Measurements from ENCODE around the gene ACAN. TPM values are rescaled to one million over a fixed set of nuclear protein-coding genes. Genes with fewer than 3 reads are reported as not detected.

ACAN gene
- total and polyA plus RNA-seq, 9 of the 15 experiments (the other 6 are each of a cell fraction or from before 2014, with no cell fraction given): not detected

DNA sequence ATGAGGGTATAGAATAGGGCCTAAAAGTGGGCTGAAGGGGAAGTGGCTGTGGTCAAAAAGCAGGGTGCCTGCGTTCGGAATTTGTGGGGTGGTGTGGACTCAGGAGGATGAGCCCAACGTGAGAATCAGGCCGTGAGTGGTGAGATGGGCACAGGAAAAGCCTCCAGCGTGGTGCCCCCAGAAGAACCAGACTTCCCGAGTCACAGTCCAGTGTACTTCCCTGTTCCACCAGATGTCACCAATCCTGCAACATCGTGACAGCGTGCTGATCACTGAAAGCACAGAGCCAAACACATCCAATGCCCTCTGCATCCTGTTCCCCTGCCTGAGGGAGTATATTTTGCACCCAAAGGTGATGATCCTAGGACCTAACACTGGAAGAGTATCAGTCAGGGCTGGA lies 20.8 kb upstream of the ACAN start:
- Histone ChIP-seq H3K4me1 (replicated peaks in 1 of 2; ENCODE audit: control insufficient read depth in 2 of 2, insufficient read depth in 2 of 2, low read length in 2 of 2) (no peaks in the 10 kb centered on the region), H2AFZ (ENCODE audit: low read depth, low read length) (no peak overlapping the region), H3K27ac (ENCODE audit: extremely low read depth, low read depth, low read length) (no peak overlapping the region), H3K36me3 (ENCODE audit: control insufficient read depth, insufficient read depth, low read length) (no peaks in the 10 kb centered on the region), H3K4me3 (no peak overlapping the region), H3K4me2 (ENCODE audit: insufficient read depth, low read length) (no peak overlapping the region), H3K9me1 (ENCODE audit: control insufficient read depth, insufficient read depth, low read length) (no peaks in the 10 kb centered on the region), H3K9ac (ENCODE audit: insufficient read depth in 1 of 2, low read depth in 2 of 2, low read length in 2 of 2) (no peak overlapping the region), H3K27me3 (ENCODE audit: control insufficient read depth in 2 of 2, insufficient read depth in 2 of 2, low read length in 2 of 2) (peaks cover 9 to 17% of the 10 kb centered on the region in 2 experiments; a peak in 4 of 5 replicates), H3K79me2 (ENCODE audit: control insufficient read depth, insufficient read depth, low read length) (no peaks in the 10 kb centered on the region), H4K20me1 (replicated peaks; ENCODE audit: control insufficient read depth, insufficient read depth, low read length) (no peaks in the 10 kb centered on the region), H3K9me3 (replicated peaks; ENCODE audit: control insufficient read depth, insufficient read depth, low read depth, low read length) (no peaks in the 10 kb centered on the region)
- no TSS peak for BruUV-seq (replicated peaks)
- ChIA-PET CTCF (ENCODE audit: low intra/inter-chr PET ratio) (no interaction called here), POLR2A (no interaction called here)
- in situ Hi-C loops (cut with MboI) (no loop called here), intact Hi-C loops (cut with micrococcal nuclease) (no loop called here)
- FAIRE-seq: no peak
- no peak for ATAC-seq
- TF ChIP-seq NR2C1 (IDR thresholded peaks at IDR 0.05) (no peak), NR2C1 (tag; IDR thresholded peaks at IDR 0.05) (no peak), KAT8 (IDR thresholded peaks at IDR 0.05; ENCODE audit: low read depth) (no peak)
- WGBS (ENCODE audit: insufficient coverage, low coverage, missing lambda C conversion rate): 0% methylated on average over 8 of the region's 8 CpGs
- DNase-seq (ENCODE audit: extremely low read depth in 1 of 4, low spot score in 3 of 4): no peak

DNA sequence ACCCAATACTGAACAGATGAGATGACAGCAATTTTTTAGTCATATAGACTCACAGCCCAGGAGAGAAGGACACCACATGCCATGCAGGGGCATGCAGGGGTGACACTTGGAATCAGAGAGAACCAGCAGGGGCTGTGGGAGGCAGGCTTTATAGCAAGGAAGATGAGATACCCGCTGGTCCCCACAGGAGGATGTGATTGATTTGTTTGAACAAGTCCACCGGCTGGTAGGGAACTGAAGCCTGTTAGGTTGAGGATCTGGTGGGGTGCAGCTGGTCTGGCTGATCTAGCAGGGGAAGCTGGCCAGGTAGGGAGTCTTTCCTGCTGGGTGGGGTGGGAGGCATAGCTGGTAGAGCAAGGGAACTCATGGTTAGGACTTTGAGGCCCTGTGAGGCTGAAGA lies 18.0 kb upstream of the ACAN start:
- H3K4me1 ChIP-seq (replicated peaks in 1 of 2; ENCODE audit: control insufficient read depth in 2 of 2, insufficient read depth in 2 of 2, low read length in 2 of 2): no peaks in the 10 kb centered on the region
- FAIRE-seq (no peak), DNase-seq (ENCODE audit: extremely low read depth in 1 of 4, low spot score in 3 of 4) (no peak), ATAC-seq (no peak)
- H3K4me2 ChIP-seq (ENCODE audit: insufficient read depth, low read length): no peak overlapping the region
- no peak overlapping the region for H2AFZ ChIP-seq (ENCODE audit: low read depth, low read length)
- H3K9me1 ChIP-seq (ENCODE audit: control insufficient read depth, insufficient read depth, low read length): no peaks in the 10 kb centered on the region
- TF ChIP-seq TRIM28 (IDR thresholded peaks at IDR 0.05) (no peak), NFE2L1 (tag; IDR thresholded peaks at IDR 0.05; ENCODE audit: borderline replicate concordance, low read depth) (no peak), EP300 (IDR thresholded peaks at IDR 0.05; ENCODE audit: low read length) (no peak), HNRNPH1 (optimal IDR thresholded peaks at IDR 0.05; ENCODE audit: low read depth, low read length) (no peak)
- TF ChIP-seq, protein P1, sequence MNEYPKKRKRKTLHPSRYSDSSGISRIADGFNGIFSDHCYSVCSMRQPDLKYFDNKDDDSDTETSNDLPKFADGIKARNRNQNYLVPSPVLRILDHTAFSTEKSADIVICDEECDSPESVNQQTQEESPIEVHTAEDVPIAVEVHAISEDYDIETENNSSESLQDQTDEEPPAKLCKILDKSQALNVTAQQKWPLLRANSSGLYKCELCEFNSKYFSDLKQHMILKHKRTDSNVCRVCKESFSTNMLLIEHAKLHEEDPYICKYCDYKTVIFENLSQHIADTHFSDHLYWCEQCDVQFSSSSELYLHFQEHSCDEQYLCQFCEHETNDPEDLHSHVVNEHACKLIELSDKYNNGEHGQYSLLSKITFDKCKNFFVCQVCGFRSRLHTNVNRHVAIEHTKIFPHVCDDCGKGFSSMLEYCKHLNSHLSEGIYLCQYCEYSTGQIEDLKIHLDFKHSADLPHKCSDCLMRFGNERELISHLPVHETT (CRISPR knock-in tag; conservative IDR thresholded peaks at IDR 0.05 in 1 of 2, IDR thresholded peaks at IDR 0.05 in 1 of 2): no peak
- TF ChIP-seq, protein P2, sequence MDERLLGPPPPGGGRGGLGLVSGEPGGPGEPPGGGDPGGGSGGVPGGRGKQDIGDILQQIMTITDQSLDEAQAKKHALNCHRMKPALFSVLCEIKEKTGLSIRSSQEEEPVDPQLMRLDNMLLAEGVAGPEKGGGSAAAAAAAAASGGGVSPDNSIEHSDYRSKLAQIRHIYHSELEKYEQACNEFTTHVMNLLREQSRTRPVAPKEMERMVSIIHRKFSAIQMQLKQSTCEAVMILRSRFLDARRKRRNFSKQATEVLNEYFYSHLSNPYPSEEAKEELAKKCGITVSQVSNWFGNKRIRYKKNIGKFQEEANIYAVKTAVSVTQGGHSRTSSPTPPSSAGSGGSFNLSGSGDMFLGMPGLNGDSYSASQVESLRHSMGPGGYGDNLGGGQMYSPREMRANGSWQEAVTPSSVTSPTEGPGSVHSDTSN (CRISPR knock-in tag; IDR thresholded peaks at IDR 0.05; ENCODE audit: low read depth): no peak
- TF ChIP-seq, protein P2 (tag; conservative IDR thresholded peaks at IDR 0.05; ENCODE audit: low read depth): no peak
- BruUV-seq (replicated peaks): no TSS peak
- H3K36me3 ChIP-seq (ENCODE audit: control insufficient read depth, insufficient read depth, low read length): no peaks in the 10 kb centered on the region
- ChIA-PET CTCF (ENCODE audit: low intra/inter-chr PET ratio) (no interaction called here), POLR2A (no interaction called here)
- peaks cover 9 to 22% of the 10 kb centered on the region in 2 experiments; a peak in 4 of 5 replicates for H3K27me3 ChIP-seq (ENCODE audit: control insufficient read depth in 2 of 2, insufficient read depth in 2 of 2, low read length in 2 of 2)
- no peak overlapping the region for H3K4me3 ChIP-seq
- no peaks in the 10 kb centered on the region for H3K9me3 ChIP-seq (replicated peaks; ENCODE audit: control insufficient read depth, insufficient read depth, low read depth, low read length)
- in situ Hi-C loops (cut with MboI): no loop called here
- intact Hi-C loops (cut with micrococcal nuclease): no loop called here
- peaks cover 2% of the 10 kb centered on the region; the same call in 1 of the 2 replicates for H4K20me1 ChIP-seq (replicated peaks; ENCODE audit: control insufficient read depth, insufficient read depth, low read length)
- H3K79me2 ChIP-seq (ENCODE audit: control insufficient read depth, insufficient read depth, low read length): no peaks in the 10 kb centered on the region
- no peak overlapping the region for H3K9ac ChIP-seq (ENCODE audit: insufficient read depth in 1 of 2, low read depth in 2 of 2, low read length in 2 of 2)
- 0% methylated on average over 2 of the region's 2 CpGs for WGBS (ENCODE audit: insufficient coverage, low coverage, missing lambda C conversion rate)
- no peak overlapping the region for H3K27ac ChIP-seq (ENCODE audit: extremely low read depth, low read depth, low read length)

All from K562 (cell line).